H1 (cell line): Measurements from ENCODE around the gene PNRC1. TPM values are rescaled to one million over a fixed set of nuclear protein-coding genes. Genes with fewer than 3 reads are reported as not detected.

ENCODE experiments used
- CTCF ChIA-PET: fragments of 300-600 bp; sonication (Branson Sonifier 250); formaldehyde crosslinking; loops from one replicate; lab custom pipeline; 2021; ENCODE audit not compliant: partially characterized antibody; lab: Charles Lee
- POLR2A ChIA-PET: fragments of 300-600 bp; sonication (Branson Sonifier 250); formaldehyde crosslinking; loops from one replicate; lab custom pipeline; 2021; ENCODE audit warnings: inconsistent platforms; ENCODE audit not compliant: partially characterized antibody; lab: Charles Lee
- DNase-seq, 2 experiments: peaks; one replicate each; pipeline versions ENCODE4 v3.0.0 to v3.0.0-alpha.2; 2010 to 2022; ENCODE audit warnings: low spot score in 2 of 2, low read depth in 1 of 2, mixed read lengths in 1 of 2
- FAIRE-seq: peaks from 2 replicates; lab custom pipeline; 2011; peaks lifted over from hg19 to GRCh38; lab: Jason Lieb, UNC
- H2AFZ ChIP-seq: 2 replicates; pipeline ENCODE4 v1.8.1; 2012; ENCODE audit warnings: low read length, inconsistent platforms
- H2AK5ac ChIP-seq: 2 replicates; pipeline ENCODE4 v1.6.1; 2013; ENCODE audit warnings: low read depth, low read length
- H2BK120ac ChIP-seq: replicated peaks from 2 replicates; pipeline ENCODE3; 2013; ENCODE audit warnings: low read depth, low read length, inconsistent platforms
- H2BK12ac ChIP-seq: 2 replicates; pipeline ENCODE4 v1.6.1; 2013; ENCODE audit warnings: low read depth, low read length
- H2BK15ac ChIP-seq: 2 replicates; pipeline ENCODE4 v1.6.1; 2013; ENCODE audit warnings: low read length
- H2BK20ac ChIP-seq: 2 replicates; pipeline ENCODE4 v1.6.1; 2013; ENCODE audit warnings: low read length
- H2BK5ac ChIP-seq: 2 replicates; pipeline ENCODE4 v1.6.1; 2013; ENCODE audit warnings: low read depth, low read length
- H3K14ac ChIP-seq: 2 replicates; pipeline ENCODE4 v1.6.1; 2013; ENCODE audit warnings: inconsistent platforms; ENCODE audit not compliant: insufficient read length
- H3K18ac ChIP-seq: 2 replicates; pipeline ENCODE4 v1.6.1; 2013; ENCODE audit warnings: low read length; ENCODE audit errors: extremely low read depth
- H3K23ac ChIP-seq: 2 replicates; pipeline ENCODE4 v1.6.1; 2013; ENCODE audit warnings: inconsistent platforms; ENCODE audit not compliant: insufficient read length
- H3K23me2 ChIP-seq: 2 replicates; pipeline ENCODE4 v1.6.1; 2013; ENCODE audit warnings: low read depth, low read length
- H3K27ac ChIP-seq: 2 replicates; pipeline ENCODE4 v1.6.1; 2011; ENCODE audit warnings: low read depth, low read length, inconsistent platforms
- H3K27me3 ChIP-seq, 4 experiments: replicated peaks in 1 of 4; 1 replicate in 1 of 4; 2 replicates in 3 of 4; pipeline versions ENCODE4 v1.6.1 to v1.8.1; 2011 to 2013; ENCODE audit warnings: low read length in 3 of 4, mild to moderate bottlenecking in 3 of 4, inconsistent platforms in 2 of 4, mixed read lengths in 2 of 4, moderate library complexity in 1 of 4; ENCODE audit not compliant: control insufficient read depth in 3 of 4, insufficient read depth in 3 of 4; ENCODE audit errors: extremely low read depth in 1 of 4
- H3K36me3 ChIP-seq, 4 experiments: 2 replicates each; pipeline versions ENCODE4 v1.6.1 to v1.8.1; 2011 to 2013; ENCODE audit warnings: mild to moderate bottlenecking in 4 of 4, low read length in 3 of 4, moderate library complexity in 2 of 4, control low read depth in 1 of 4, inconsistent platforms in 1 of 4; ENCODE audit not compliant: insufficient read depth in 4 of 4, control insufficient read depth in 2 of 4
- H3K4ac ChIP-seq: replicated peaks from 2 replicates; pipeline ENCODE3; 2013; ENCODE audit warnings: low read length, low read depth, mixed read lengths, inconsistent platforms; ENCODE audit not compliant: insufficient read length
- H3K4me1 ChIP-seq, 4 experiments: replicated peaks in 1 of 4; 1 replicate in 1 of 4; 2 replicates in 3 of 4; pipeline versions ENCODE4 v1.6.1 to v1.8.1; 2011 to 2013; ENCODE audit warnings: low read length in 3 of 4, inconsistent platforms in 2 of 4, mixed read lengths in 1 of 4; ENCODE audit not compliant: insufficient read depth in 4 of 4, control insufficient read depth in 3 of 4
- H3K4me2 ChIP-seq, 2 experiments: 2 replicates each; pipeline versions ENCODE4 v1.6.1 to v1.8.1; 2011 to 2013; ENCODE audit warnings: low read depth in 2 of 2, low read length in 2 of 2, control low read depth in 1 of 2, inconsistent platforms in 1 of 2, mild to moderate bottlenecking in 1 of 2; ENCODE audit not compliant: insufficient read depth in 1 of 2
- H3K4me3 ChIP-seq, 4 experiments: fragments of 200-600, 300-600 bp in 1 of 4; sonication (generic), shearing (Covaris generic), sonication (Bioruptor Twin) in 1 of 4; 2 replicates each; pipeline versions ENCODE4 v1.5.1 to v1.8.1; 2011 to 2016; ENCODE audit warnings: low read length in 4 of 4, low read depth in 3 of 4, control low read depth in 2 of 4, inconsistent platforms in 2 of 4, mild to moderate bottlenecking in 2 of 4, mixed read lengths in 1 of 4, moderate library complexity in 1 of 4; ENCODE audit not compliant: insufficient read depth in 2 of 4; ENCODE audit errors: extremely low read depth in 1 of 4
- H3K56ac ChIP-seq: replicated peaks from 2 replicates; pipeline ENCODE3; 2013; ENCODE audit warnings: low read depth, mild to moderate bottlenecking, mixed read lengths, low read length, inconsistent platforms; ENCODE audit not compliant: insufficient read length
- H3K79me1 ChIP-seq: 2 replicates; pipeline ENCODE4 v1.6.1; 2013; ENCODE audit warnings: low read depth, low read length, control low read depth
- H3K79me2 ChIP-seq, 2 experiments: 2 replicates each; pipeline versions ENCODE4 v1.6.1 to v1.8.1; 2012 to 2013; ENCODE audit warnings: low read length in 2 of 2, mild to moderate bottlenecking in 2 of 2, inconsistent platforms in 1 of 2; ENCODE audit not compliant: insufficient read depth in 2 of 2, control insufficient read depth in 1 of 2
- H3K9ac ChIP-seq, 4 experiments: replicated peaks in 1 of 4; 1 replicate in 1 of 4; 2 replicates in 3 of 4; pipeline versions ENCODE4 v1.6.1 to v1.8.1; 2011 to 2013; ENCODE audit warnings: low read depth in 3 of 4, low read length in 3 of 4, control low read depth in 2 of 4, mild to moderate bottlenecking in 2 of 4, moderate library complexity in 2 of 4, inconsistent platforms in 1 of 4; ENCODE audit errors: extremely low read depth in 1 of 4
- H3K9me3 ChIP-seq, 2 experiments: 2 replicates each; pipeline versions ENCODE4 v1.6.1 to v1.8.1; 2012 to 2013; ENCODE audit warnings: mild to moderate bottlenecking in 2 of 2, moderate library complexity in 2 of 2, control low read depth in 1 of 2, inconsistent platforms in 1 of 2, low read depth in 1 of 2, low read length in 1 of 2, mixed read lengths in 1 of 2; ENCODE audit not compliant: insufficient read depth in 2 of 2
- H4K20me1 ChIP-seq, 2 experiments: replicated peaks in 1 of 2; 2 replicates each; pipeline versions ENCODE3 to v1.8.1; 2011 to 2013; ENCODE audit warnings: inconsistent platforms in 2 of 2, low read length in 2 of 2, mild to moderate bottlenecking in 1 of 2; ENCODE audit not compliant: insufficient read depth in 2 of 2, control insufficient read depth in 1 of 2
- H4K5ac ChIP-seq: 2 replicates; pipeline ENCODE4 v1.6.1; 2013; ENCODE audit warnings: low read length, low read depth, mixed read lengths, inconsistent platforms; ENCODE audit not compliant: insufficient read length
- H4K8ac ChIP-seq: 2 replicates; pipeline ENCODE4 v1.8.0; 2013; ENCODE audit warnings: mild to moderate bottlenecking, moderate library complexity, low read length, inconsistent platforms; ENCODE audit not compliant: insufficient read depth; ENCODE audit errors: extremely low read depth
- H4K91ac ChIP-seq: replicated peaks from 2 replicates; pipeline ENCODE3; 2013; ENCODE audit warnings: low read length, mixed read lengths, inconsistent platforms; ENCODE audit not compliant: insufficient read length
- ASH2L ChIP-seq: fragments of 200-600, 300-600 bp; sonication (generic); IDR thresholded peaks from one replicate; pipeline ENCODE4 v1.7.1; 2017; ENCODE audit warnings: low read length
- CHD1 ChIP-seq: IDR thresholded peaks from 2 replicates; pipeline ENCODE4 v1.6.1; 2012; ENCODE audit warnings: low read depth, low read length, improper control_type of control experiment
- CTCF ChIP-seq, 3 experiments: IDR thresholded peaks; 1 replicate in 2 of 3; 2 replicates in 1 of 3; pipeline versions ENCODE4 v1.5.1 to v1.6.1; 2011; ENCODE audit warnings: low read length in 3 of 3, mild to moderate bottlenecking in 3 of 3, inconsistent platforms in 2 of 3, low read depth in 1 of 3, moderate library complexity in 1 of 3; ENCODE audit not compliant: insufficient read depth in 1 of 3; ENCODE audit errors: control extremely low read depth in 1 of 3
- E2F6 ChIP-seq: IDR thresholded peaks from 2 replicates; pipeline ENCODE4 v1.6.1; 2012; ENCODE audit warnings: inconsistent platforms
- EGR1 ChIP-seq: IDR thresholded peaks from 2 replicates; pipeline ENCODE4 v1.6.1; 2011; ENCODE audit warnings: low read depth, low read length, borderline replicate concordance
- KDM5A ChIP-seq: fragments of 200-600 bp; IDR thresholded peaks from 2 replicates; pipeline ENCODE4 v1.7.1; 2012; ENCODE audit warnings: mild to moderate bottlenecking, low read length, inconsistent platforms, mixed read lengths
- PHF8 ChIP-seq: fragments of 200-600 bp; sonication (generic); conservative IDR thresholded peaks from 2 replicates; pipeline ENCODE4 v1.7.1; 2012; ENCODE audit warnings: low read depth, mild to moderate bottlenecking, inconsistent platforms, low read length, moderate library complexity
- POLR2A ChIP-seq, 2 experiments: IDR thresholded peaks; 1 replicate in 1 of 2; 2 replicates in 1 of 2; pipeline ENCODE4 v1.6.1; 2011; ENCODE audit warnings: low read depth in 2 of 2, low read length in 2 of 2, mild to moderate bottlenecking in 2 of 2; ENCODE audit errors: control extremely low read depth in 1 of 2
- POLR2AphosphoS5 ChIP-seq: IDR thresholded peaks from 2 replicates; pipeline ENCODE4 v1.6.1; 2011; ENCODE audit warnings: low read depth, low read length
- RXRA ChIP-seq: IDR thresholded peaks from 2 replicates; pipeline ENCODE4 v1.6.1; 2011; ENCODE audit warnings: low read depth, mild to moderate bottlenecking, low read length, moderate library complexity; ENCODE audit not compliant: insufficient read depth
- SIRT6 ChIP-seq: IDR thresholded peaks from one replicate; pipeline ENCODE4 v1.7.1; 2012; ENCODE audit warnings: low read length, inconsistent platforms
- SP2 ChIP-seq: IDR thresholded peaks from 2 replicates; pipeline ENCODE4 v1.6.1; 2012; ENCODE audit warnings: mild to moderate bottlenecking, low read length, inconsistent platforms
- TAF1 ChIP-seq: IDR thresholded peaks from 2 replicates; pipeline ENCODE4 v1.6.1; 2011; ENCODE audit warnings: mild to moderate bottlenecking, low read depth, low read length
- WGBS, 2 experiments: shearing (Covaris generic) in 1 of 2; methylation state at CpG; one replicate each; pipeline versions ENCODE4 v1.1.6 to v1.1.7; 2013 to 2015; ENCODE audit warnings: low lambda C conversion rate in 2 of 2, mixed read lengths in 2 of 2, inconsistent platforms in 1 of 2, low coverage in 1 of 2, missing lambda C conversion rate in 1 of 2; ENCODE audit not compliant: insufficient replicate concordance in 2 of 2, insufficient coverage in 1 of 2, insufficient read length in 1 of 2; ENCODE audit errors: extremely low coverage in 1 of 2, missing lambda C conversion rate in 1 of 2; 5-methylcytosine and 5-hydroxymethylcytosine counted together
- polyA plus RNA-seq, 7 experiments: library from polyadenylated mRNA; depleted of rRNA in 3 of 7; stranded (reverse) in 5 of 7; unstranded in 2 of 7; fragments of >200 nt in 5 of 7; fragments of 200-250 nt in 2 of 7; gene quantifications; 1 replicate in 5 of 7; 2 replicates in 1 of 7; 4 replicates in 1 of 7; pipeline versions ENCODE4 v1.2.1 to v1.2.3, GENCODE V29; 2011 to 2013; ENCODE audit warnings: missing spikeins in 2 of 7, mixed read lengths in 2 of 7
- total RNA-seq: library from RNA; stranded (reverse); fragmentation: NEBNext Ultra II Directional; extraction: Animal tissue kit (Norgen Biotek cat#: 25700); gene quantifications from 2 replicates; pipeline ENCODE4 v1.2.1, GENCODE V29; 2021

PNRC1 gene
- total and polyA plus RNA-seq, 2 of the 8 experiments (the other 6 are each of a cell fraction or from before 2014, with no cell fraction given): 6.3 to 48.5 TPM

- Histone ChIP-seq H3K14ac (no peak overlapping the region), H3K27ac (no peak overlapping the region), H4K8ac (no peak overlapping the region), H3K4ac (no peak overlapping the region), H3K79me2 (no peaks in the 10 kb centered on the region), H2AFZ (no peak overlapping the region), H2BK120ac (no peak overlapping the region), H4K20me1 (no peaks in the 10 kb centered on the region), H4K5ac (no peak overlapping the region), H3K79me1 (no peaks in the 10 kb centered on the region), H3K9ac (no peak overlapping the region), H3K4me3 (no peak overlapping the region), H3K18ac (no peak overlapping the region), H3K4me1 (peaks cover 0 to 10% (median 0%) of the 10 kb centered on the region in 4 experiments; a peak in 1 of 7 replicates), H4K91ac (no peak overlapping the region), H3K56ac (no peak overlapping the region), H3K4me2 (no peak overlapping the region), H3K27me3 (peaks cover 0 to 5% (median 2%) of the 10 kb centered on the region in 4 experiments; a peak in 4 of 7 replicates), H2BK20ac (no peak overlapping the region), H2AK5ac (no peak overlapping the region), H2BK12ac (no peak overlapping the region), H2BK15ac (no peak overlapping the region), H3K23me2 (no peaks in the 10 kb centered on the region), H3K36me3 (no peaks in the 10 kb centered on the region), H3K9me3 (no peaks in the 10 kb centered on the region), H2BK5ac (no peak overlapping the region), H3K23ac (no peak overlapping the region)
- ChIA-PET POLR2A (no interaction called here), CTCF (interaction anchor here (1.0 to 1.9 kb wide), 3 partner anchors 11 to 135 kb away, joined by 3 to 6 read pairs (median 4); no protein-coding TSS in a partner anchor)
- WGBS, 2 experiments: 85% methylated on average over 4 of the region's 4 CpGs; no CpG with 5 or more reads in 1 of the 2 experiments
- FAIRE-seq: no peak
- no peak for DNase-seq
- TF ChIP-seq CTCF (IDR thresholded peaks at IDR 0.05; ENCODE audit: control extremely low read depth in 1 of 3, insufficient read depth in 1 of 3, low read depth in 1 of 3, low read length in 3 of 3) (no peak), TAF1 (no peak), CHD1 (no peak), KDM5A (no peak), ASH2L (no peak), SIRT6 (no peak), E2F6 (no peak), SP2 (no peak), POLR2AphosphoS5 (no peak), PHF8 (no peak), POLR2A (IDR thresholded peaks at IDR 0.05; ENCODE audit: control extremely low read depth in 1 of 2, low read depth in 2 of 2, low read length in 2 of 2) (no peak), EGR1 (no peak), RXRA (no peak)
Observed at GRCh38 chr6:89047473-89047872, 33.1 kb upstream of the PNRC1 start.
